Activated CD4-positive, alpha-beta T cell treated with anti-CD3 and anti-CD28 coated beads, Interleukin-2, amount 50 U/mL, for 24 hours (primary cell): ENCODE data around the gene COL27A1.

Experiments used
- DNase-seq, 2 donors: peaks; one replicate each; pipeline ENCODE4 v3.0.0-alpha.2; 2020; ENCODE audit warnings: low read depth in 1 of 2, low spot score in 1 of 2

COL27A1 gene

DNA sequence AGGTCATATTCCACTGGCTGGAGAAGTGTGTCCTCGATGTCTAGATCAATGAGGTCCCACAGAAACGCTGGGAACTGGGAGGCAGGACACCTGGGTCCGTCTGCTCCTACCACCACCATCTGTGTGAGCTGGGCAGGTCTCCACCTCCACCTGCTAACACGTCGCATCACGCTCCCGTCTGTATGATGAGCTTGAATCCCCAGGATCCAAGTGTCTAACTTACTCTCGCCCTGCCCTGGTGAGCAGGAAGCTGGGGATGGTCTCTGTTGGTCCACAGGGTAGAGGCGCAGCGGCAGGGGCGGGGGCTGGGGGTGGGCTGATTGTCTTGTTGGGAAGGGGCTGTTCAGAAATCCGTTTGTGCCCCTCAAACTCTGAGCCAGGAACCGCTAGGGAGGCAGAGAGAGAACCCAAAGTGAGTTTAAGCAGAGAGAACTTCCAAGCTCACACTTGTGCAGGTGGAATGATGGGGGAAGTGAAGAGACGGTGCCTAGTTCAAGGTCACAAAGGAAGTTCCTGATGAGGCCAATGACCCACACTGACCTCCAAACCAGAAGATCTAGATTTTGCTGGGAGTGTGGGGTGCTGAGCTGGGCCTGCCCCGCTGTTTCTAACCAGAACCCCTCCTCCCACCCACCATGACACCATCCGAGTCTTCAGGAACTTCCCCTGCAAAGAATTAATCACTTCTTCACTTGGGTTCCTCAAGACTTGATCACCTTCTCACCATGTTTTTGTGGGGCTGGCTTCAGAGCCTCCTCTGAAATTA is 195.5 kb downstream of the COL27A1 start:
- no peak for DNase-seq

DNA sequence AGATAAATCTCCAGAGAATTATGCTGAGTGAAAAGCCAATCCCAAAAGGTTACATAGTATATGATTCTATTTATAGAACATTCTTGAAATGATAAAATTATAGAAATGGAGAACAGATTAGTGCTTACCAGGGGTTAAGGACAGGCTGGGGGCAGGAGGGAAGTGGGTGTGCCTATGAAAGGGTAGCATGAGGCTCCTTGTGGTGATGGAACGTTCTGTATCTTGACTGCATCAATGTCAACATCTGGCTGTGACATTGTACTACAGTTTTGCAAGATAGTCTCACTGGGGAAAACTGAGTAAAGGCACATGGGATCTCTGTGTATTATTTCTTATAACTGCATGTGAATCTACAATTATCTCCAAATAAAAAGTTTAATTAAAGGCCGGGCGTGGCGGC is 196.6 kb downstream of the COL27A1 start:
- DNase-seq, result no peak

DNA sequence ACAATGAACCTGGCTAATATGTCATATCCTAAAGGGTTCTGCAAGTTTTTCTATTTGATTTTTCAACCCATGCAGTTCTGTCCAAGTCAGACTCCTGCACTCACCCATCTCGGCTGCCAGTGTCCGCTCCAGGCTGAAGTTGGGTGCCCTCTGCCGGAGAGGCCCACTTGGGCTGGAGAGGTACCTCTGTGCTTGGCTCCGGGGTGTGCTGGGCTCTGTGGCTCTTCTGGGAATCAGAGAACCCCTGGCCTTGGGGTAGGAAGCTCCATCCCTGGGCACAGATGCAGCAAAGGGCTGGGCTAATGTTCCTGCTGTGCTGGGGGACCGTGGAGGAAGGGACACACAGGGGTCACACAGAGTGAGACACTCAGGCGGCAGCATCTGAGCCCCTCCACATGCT is 200.5 kb downstream of the COL27A1 start:
- DNase-seq, result no peak

DNA sequence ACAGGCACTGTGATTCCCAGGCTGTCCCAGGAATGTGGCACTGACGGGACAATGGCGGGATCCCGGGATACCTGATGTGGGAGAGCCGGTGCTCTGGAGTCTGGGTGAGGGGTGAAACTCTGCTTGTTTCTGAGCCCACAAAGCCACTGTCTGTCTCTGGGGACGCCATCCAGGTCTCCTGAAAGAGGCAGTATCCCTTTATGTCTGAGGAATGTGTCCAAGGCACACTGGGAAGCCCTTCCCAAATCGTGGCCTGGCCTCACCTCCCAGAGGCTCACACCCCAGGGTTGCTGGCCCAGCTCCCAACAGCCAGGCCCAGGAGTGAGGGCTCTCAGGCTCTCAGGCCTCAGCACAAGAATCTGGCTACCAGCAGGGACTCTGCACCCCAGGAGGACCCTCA is 201.5 kb downstream of the COL27A1 start:
- DNase-seq, result no peak

DNA sequence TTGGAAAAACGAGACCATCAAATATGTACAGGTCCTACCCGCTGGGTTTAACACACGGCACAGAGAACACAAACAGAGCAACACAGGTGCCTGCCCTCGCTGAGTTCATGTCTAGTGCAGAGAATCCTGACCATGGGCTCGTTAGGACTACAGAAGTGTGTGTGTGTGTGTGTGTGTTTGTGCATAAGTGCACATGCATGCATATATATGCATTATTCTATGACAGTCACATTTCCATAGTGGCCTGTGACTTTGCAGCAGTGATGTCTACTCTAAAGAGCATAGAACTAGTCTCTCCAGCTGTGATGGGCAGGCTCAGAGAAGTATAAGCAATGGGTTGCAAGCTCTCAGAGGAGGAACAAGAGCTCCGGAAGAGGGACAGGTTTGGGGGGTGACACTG is 202.0 kb downstream of the COL27A1 start:
- no peak for DNase-seq

DNA sequence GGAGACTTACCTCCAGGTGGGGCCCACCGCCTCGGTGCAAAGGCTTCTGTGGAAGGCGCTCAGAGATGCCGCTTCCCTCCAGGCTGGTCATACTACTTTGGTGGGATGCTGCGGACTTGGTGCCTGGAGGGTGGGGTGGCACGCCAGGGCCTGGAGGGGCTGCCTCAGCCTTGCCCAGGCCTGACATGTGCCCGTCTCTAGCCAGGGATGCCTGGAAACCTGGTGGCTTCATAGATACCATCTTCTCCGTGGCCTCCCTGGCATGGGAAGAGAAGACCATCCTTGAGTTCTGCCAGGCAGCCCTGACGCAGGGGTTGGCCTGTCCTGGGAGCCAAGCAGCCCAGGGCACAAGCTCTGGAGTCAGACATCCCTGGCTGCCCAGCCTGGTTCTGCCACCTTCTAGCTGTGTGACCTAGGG is 202.6 kb downstream of the COL27A1 start:
- no peak for DNase-seq

DNA sequence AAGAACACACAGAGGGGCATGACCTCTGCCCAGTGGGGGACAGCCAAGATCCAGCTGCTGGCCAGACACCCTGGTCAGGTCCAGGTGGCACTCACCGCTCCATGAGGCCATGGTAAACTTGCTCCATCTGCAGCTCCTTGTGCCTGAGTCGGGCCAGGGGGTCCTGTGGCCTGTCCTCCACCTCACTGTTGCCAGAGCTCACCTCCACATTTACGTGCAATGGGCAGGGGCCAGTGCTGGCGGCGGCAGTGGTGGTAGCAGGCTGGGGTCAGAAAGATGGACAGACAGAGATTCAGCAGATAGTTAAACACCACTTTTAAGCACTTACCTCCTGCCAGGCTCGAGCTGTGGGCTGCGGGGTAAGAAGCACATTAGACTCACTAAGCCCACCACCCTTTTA is 204.5 kb downstream of the COL27A1 start:
- no peak for DNase-seq

DNA sequence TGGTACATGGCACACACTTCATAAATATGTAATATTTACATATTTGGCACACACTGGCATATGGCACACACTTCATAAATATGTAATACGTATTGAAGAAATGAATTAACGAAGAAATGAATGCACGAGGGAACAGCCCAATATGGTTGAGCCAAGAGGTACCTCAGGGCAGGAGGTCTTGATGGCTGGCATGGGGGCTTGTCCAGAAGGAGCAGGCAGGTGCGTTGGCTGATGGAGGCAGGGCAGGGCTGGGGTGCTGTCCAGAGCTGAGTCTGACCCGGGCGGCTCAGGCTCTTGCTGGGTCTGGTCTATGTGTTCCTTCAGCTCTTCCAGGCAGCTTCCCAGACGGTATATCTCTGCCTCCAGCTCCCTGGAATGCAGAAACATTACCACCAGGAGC is 206.2 kb downstream of the COL27A1 start:
- no peak for DNase-seq
